Limb (tissue), 2 donors: Measurements from ENCODE around the gene MTRF1.
"Not testable (repeated sequence)": the region's sequence is repeated elsewhere in the genome, so short reads cannot be mapped to it uniquely, and the experiment has no call there.

Experiments used
- DNase-seq, 2 donors: peaks; one replicate each; pipeline ENCODE4 v3.0.0-alpha.2; 2016; ENCODE audit errors: extremely low spot score in 2 of 2

MTRF1 gene

DNA sequence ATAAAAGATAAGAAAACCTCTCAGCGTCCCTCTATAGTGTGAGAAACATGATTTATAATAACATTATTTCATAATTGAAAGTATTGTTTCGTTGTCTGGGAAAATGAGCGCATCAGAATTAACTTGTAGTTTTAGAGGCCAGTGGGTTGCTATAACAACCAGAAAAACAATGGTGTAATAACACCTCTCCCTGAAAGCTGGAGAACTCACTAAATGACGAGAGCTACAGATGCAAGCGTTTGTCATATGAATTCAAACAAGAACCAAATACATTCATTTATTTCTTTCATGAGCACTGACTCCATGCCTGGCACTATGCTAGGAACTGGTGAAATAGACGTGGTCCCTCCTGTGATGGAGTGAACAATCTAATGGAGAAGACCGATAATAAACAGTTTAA lies 85.3 kb downstream of the MTRF1 start:
- no peak for DNase-seq

DNA sequence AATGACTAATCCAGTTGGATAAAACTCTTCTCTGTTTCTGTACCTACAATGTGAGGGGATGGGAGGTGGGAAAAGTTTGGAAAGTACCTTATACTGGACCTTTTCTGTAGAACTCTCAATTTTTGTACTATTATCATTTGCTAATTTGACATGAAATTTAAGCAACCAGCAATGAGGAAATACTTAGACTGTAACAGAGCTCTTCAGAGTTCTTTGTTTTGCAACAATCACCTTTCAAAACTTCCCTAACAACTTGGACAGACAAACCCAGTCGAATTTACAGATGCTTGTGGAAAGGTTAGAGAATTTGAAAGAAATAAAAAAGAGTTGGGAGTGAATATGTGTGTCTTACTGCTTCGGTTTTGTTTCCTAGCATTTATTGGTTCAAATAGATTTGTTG lies 85.8 kb downstream of the MTRF1 start:
- no peak for DNase-seq

DNA sequence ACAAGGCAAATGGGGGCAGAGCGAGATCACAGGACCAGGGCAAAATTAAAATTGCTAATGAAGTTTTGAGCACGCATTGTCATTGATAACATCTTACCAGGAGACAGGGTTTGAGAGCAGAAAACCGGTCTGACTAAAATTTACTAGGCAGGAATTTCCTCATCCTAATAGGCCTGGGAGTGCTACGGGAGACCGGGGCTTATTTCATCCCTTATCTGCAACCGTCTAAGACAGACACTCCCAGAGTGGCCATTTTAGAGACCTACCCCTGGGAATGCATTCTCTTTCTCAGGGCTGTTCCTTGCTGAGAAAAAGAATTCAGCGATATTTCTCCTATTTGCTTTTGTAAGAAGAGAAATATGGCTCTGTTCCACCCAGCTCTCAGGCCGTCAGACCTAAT lies 87.8 kb downstream of the MTRF1 start:
- not testable (repeated sequence) for DNase-seq
